SK-N-SH treated with all-trans-retinoic acid at 6 μM for 48 hours (cell line): ENCODE results near the gene VEPH1.

Source experiments
- ATAC-seq: fragments of 200-7000 bp; cut with Tn5 transposase; 3 replicates; pipeline ENCODE4 v1.9.1; 2020; ENCODE audit warnings: mild to moderate bottlenecking, moderate library complexity
- ARNTL ChIP-seq: fragments of 450-650 bp; formaldehyde crosslinking; IDR thresholded peaks from 2 replicates; pipeline ENCODE4 v1.5.0; 2020; ENCODE audit warnings: low read depth, mild to moderate bottlenecking, moderate library complexity, borderline replicate concordance
- BACH2 ChIP-seq: fragments of 250-450 bp; sonication (Bioruptor Pico); IDR thresholded peaks from 2 replicates; pipeline ENCODE4 v1.9.0; 2021; ENCODE audit warnings: mild to moderate bottlenecking, borderline replicate concordance
- CREB5 ChIP-seq: fragments of 250-450 bp; sonication (Bioruptor Pico); IDR thresholded peaks from 2 replicates; pipeline ENCODE4 v1.5.1; 2020; ENCODE audit warnings: low read depth, mild to moderate bottlenecking, moderate library complexity
- CSDC2 ChIP-seq: fragments of 250-450 bp; sonication (Bioruptor Pico); IDR thresholded peaks from 2 replicates; pipeline ENCODE4 v1.5.0; 2020; ENCODE audit warnings: mild to moderate bottlenecking, moderate library complexity
- ESRRG ChIP-seq: fragments of 250-450 bp; sonication (Bioruptor Pico); IDR thresholded peaks from 2 replicates; pipeline ENCODE4 v1.6.1; 2021; ENCODE audit warnings: mild to moderate bottlenecking
- GLIS3 ChIP-seq: fragments of 250-450 bp; sonication (Bioruptor Pico); IDR thresholded peaks from 2 replicates; pipeline ENCODE4 v1.5.0; 2020; ENCODE audit warnings: mild to moderate bottlenecking, moderate library complexity
- ISL1 ChIP-seq: fragments of 250-450 bp; sonication (Bioruptor Pico); IDR thresholded peaks from 2 replicates; pipeline ENCODE4 v2.1.2; 2022; ENCODE audit warnings: mild to moderate bottlenecking, moderate library complexity
- OSR1 ChIP-seq: fragments of 250-450 bp; sonication (Bioruptor Pico); IDR thresholded peaks from 2 replicates; pipeline ENCODE4 v1.8.0; 2022; ENCODE audit warnings: moderate library complexity, mild to moderate bottlenecking, inconsistent platforms
- POU6F1 ChIP-seq: fragments of 250-450 bp; sonication (Bioruptor Pico); IDR thresholded peaks from 2 replicates; pipeline ENCODE4 v1.8.0; 2021; ENCODE audit warnings: low read depth, mild to moderate bottlenecking, moderate library complexity, borderline replicate concordance
- PPARA ChIP-seq: fragments of 250-450 bp; sonication (Bioruptor Pico); IDR thresholded peaks from 2 replicates; pipeline ENCODE4 v1.5.0; 2020; ENCODE audit warnings: mild to moderate bottlenecking, borderline replicate concordance
- RARB ChIP-seq: fragments of 250-450 bp; sonication (Bioruptor Pico); IDR thresholded peaks from 2 replicates; pipeline ENCODE4 v1.8.0; 2021; ENCODE audit warnings: mild to moderate bottlenecking, moderate library complexity
- SNAI2 ChIP-seq: fragments of 250-450 bp; sonication (Bioruptor Pico); IDR thresholded peaks from 2 replicates; pipeline ENCODE4 v1.5.0; 2020; ENCODE audit warnings: mild to moderate bottlenecking, moderate library complexity
- TCF4 ChIP-seq: fragments of 250-450 bp; sonication (Bioruptor Pico); IDR thresholded peaks from 2 replicates; pipeline ENCODE4 v1.8.0; 2021; ENCODE audit warnings: mild to moderate bottlenecking, moderate library complexity, borderline replicate concordance
- TOX ChIP-seq: fragments of 250-450 bp; sonication (Bioruptor Pico); IDR thresholded peaks from 2 replicates; pipeline ENCODE4 v1.8.0; 2021; ENCODE audit warnings: mild to moderate bottlenecking, moderate library complexity, borderline replicate concordance
- TSHZ2 ChIP-seq: fragments of 250-450 bp; sonication (Bioruptor Pico); IDR thresholded peaks from 2 replicates; pipeline ENCODE4 v1.5.0; 2020; ENCODE audit warnings: mild to moderate bottlenecking, moderate library complexity
- ZC3H10 ChIP-seq: fragments of 250-450 bp; sonication (Bioruptor Pico); IDR thresholded peaks from 2 replicates; pipeline ENCODE4 v1.5.1; 2021; ENCODE audit warnings: mild to moderate bottlenecking, moderate library complexity
- ZFP3 ChIP-seq: fragments of 250-450 bp; sonication (Bioruptor Pico); IDR thresholded peaks from 2 replicates; pipeline ENCODE4 v1.5.0; 2020; ENCODE audit warnings: mild to moderate bottlenecking, moderate library complexity
- ZNF565 ChIP-seq: fragments of 450-650 bp; formaldehyde crosslinking; conservative IDR thresholded peaks from 2 replicates; pipeline ENCODE4 v1.5.0; 2020; ENCODE audit warnings: low read depth, mild to moderate bottlenecking, moderate library complexity
- ZNF70 ChIP-seq: fragments of 450-650 bp; formaldehyde crosslinking; IDR thresholded peaks from 2 replicates; pipeline ENCODE4 v1.5.0; 2020; ENCODE audit warnings: mild to moderate bottlenecking, moderate library complexity
- ZNF8 ChIP-seq: fragments of 450-650 bp; formaldehyde crosslinking; IDR thresholded peaks from 2 replicates; pipeline ENCODE4 v1.5.0; 2020; ENCODE audit warnings: mild to moderate bottlenecking, moderate library complexity
- TF ChIP-seq, protein P1 (sequence below): fragments of 250-450 bp; sonication (Bioruptor Pico); IDR thresholded peaks from 2 replicates; pipeline ENCODE4 v1.5.1; 2021; ENCODE audit warnings: mild to moderate bottlenecking, moderate library complexity

VEPH1 gene

DNA sequence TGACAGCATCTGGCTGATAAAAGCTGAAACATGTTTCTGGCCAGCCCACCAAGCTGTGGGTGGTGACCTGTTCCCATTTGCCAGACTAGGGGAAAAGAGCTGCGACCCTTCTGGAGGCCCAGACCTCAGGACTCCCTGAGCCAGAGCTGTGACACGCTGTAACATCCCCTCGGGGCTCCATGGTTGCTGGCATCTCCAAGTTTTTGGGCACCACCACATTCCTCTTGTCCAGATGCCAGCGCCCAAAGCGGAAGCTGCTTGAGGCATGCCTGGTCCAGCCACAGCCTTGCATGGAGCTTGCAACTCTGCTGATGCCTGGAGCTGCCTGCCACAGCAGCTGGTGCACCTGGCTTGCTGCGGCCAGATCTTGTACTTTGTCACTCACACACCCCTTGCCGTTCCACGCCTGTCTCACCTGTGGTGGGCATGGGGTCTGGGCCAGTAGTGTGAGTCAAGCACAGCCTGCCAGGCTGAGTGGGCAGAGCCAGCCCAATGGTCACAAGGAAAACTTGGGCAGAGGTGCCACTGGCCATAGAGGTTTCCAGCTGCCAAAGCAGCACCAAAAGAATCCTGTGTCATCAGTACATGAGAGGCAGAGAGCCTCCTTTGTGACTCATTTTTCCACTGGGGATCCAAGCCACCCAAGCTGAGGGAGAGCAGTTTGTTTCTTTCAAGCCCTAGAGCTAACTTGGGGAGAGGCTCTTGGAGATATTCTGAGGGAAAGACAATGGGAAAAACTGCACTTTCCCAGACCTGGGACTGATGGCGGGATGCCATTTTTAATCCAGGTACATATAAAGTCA is 112.3 kb downstream of the VEPH1 start:
- no peak for ATAC-seq

DNA sequence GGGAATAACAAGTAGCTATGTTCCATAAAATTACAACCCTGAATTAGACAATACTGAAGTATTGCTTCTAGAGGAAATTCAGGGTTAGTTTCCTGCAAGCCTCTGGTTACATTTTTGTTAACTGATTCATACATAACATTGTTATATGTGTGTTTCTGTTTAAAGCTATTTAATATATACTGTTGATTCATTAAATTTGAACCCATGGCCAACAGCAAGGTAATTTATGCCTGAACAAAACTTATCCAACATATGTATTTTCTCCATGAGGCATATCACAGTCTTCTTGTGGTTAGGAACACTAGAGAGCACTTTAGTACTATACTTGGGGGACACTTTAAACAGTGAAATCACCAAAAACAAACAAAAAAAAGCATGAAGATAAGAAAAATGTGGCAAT is 114.2 kb downstream of the VEPH1 start:
- peak; percentile 74 for ATAC-seq
- TF ChIP-seq TSHZ2 (CRISPR knock-in tag) (no peak), ISL1 (CRISPR knock-in tag) (no peak), TCF4 (CRISPR knock-in tag) (no peak), ZNF8 (CRISPR knock-in tag) (no peak), PPARA (CRISPR knock-in tag) (no peak), BACH2 (CRISPR knock-in tag) (no peak), ARNTL (CRISPR knock-in tag) (no peak), ZFP3 (CRISPR knock-in tag) (no peak), OSR1 (CRISPR knock-in tag) (no peak), ESRRG (CRISPR knock-in tag) (no peak), ZNF565 (CRISPR knock-in tag) (no peak), POU6F1 (CRISPR knock-in tag) (no peak), TOX (CRISPR knock-in tag) (no peak), CREB5 (CRISPR knock-in tag) (no peak), GLIS3 (CRISPR knock-in tag) (no peak)
- TF ChIP-seq, protein P1, sequence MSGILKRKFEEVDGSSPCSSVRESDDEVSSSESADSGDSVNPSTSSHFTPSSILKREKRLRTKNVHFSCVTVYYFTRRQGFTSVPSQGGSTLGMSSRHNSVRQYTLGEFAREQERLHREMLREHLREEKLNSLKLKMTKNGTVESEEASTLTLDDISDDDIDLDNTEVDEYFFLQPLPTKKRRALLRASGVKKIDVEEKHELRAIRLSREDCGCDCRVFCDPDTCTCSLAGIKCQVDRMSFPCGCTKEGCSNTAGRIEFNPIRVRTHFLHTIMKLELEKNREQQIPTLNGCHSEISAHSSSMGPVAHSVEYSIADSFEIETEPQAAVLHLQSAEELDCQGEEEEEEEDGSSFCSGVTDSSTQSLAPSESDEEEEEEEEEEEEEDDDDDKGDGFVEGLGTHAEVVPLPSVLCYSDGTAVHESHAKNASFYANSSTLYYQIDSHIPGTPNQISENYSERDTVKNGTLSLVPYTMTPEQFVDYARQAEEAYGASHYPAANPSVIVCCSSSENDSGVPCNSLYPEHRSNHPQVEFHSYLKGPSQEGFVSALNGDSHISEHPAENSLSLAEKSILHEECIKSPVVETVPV: no peak

More for the DNA sequence above, 112.3 kb downstream of the VEPH1 start:
- no peak for TF ChIP-seq CREB5 (CRISPR knock-in tag)
- TF ChIP-seq ZNF8 (CRISPR knock-in tag): no peak
- TF ChIP-seq ZC3H10 (CRISPR knock-in tag): no peak

- TF ChIP-seq ZNF70 (CRISPR knock-in tag): no peak
- no peak for TF ChIP-seq ARNTL (CRISPR knock-in tag)
- no peak for TF ChIP-seq CSDC2
- no peak for TF ChIP-seq TCF4 (CRISPR knock-in tag)
- no peak for TF ChIP-seq RARB
- no peak for TF ChIP-seq ZNF565 (CRISPR knock-in tag)
- no peak for TF ChIP-seq SNAI2 (CRISPR knock-in tag)
- TF ChIP-seq ISL1 (CRISPR knock-in tag): no peak
- TF ChIP-seq ZFP3 (CRISPR knock-in tag): no peak
- TF ChIP-seq, all 23 proteins: peak for 0
- ATAC-seq: no peak
These were observed 115.3 kb downstream of the VEPH1 start for GRCh38 chr3:157387708-157388435.
